ENCODE results near the gene SREBF1. TPM values are rescaled to one million over a fixed set of nuclear protein-coding genes. Genes with fewer than 3 reads are reported as not detected.

The SREBF1 gene
- polyA plus RNA-seq, 3 donors: 7.6 to 35.9 (median 10.5) TPM

- Mint-ChIP-seq H3K4me1 (no peaks in the 10 kb centered on the region), H3K27ac (no peak overlapping the region), H3K4me3 (no peak overlapping the region), H3K9me3 (no peaks in the 10 kb centered on the region), H3K27me3 (ENCODE audit: low read depth in 3 of 3) (peaks cover 0 to 3% (median 3%) of the 10 kb centered on the region in 3 donors), H3K36me3 (peaks cover 39 to 57% of the 10 kb centered on the region in 2 donors)
- Histone ChIP-seq H3K27ac (ENCODE audit: low read depth in 1 of 2, low read length in 2 of 2) (no peak overlapping the region), H3K4me2 (replicated peaks; ENCODE audit: extremely low read depth, low read length, poor library complexity, severe bottlenecking) (no peak overlapping the region), H3K4me3 (replicated peaks in 1 of 3; ENCODE audit: low read depth in 2 of 3, low read length in 3 of 3) (no peak overlapping the region), H3K9ac (ENCODE audit: insufficient read depth, low read length, poor library complexity, severe bottlenecking) (no peak overlapping the region), H2AFZ (ENCODE audit: insufficient read depth, low read depth, low read length, poor library complexity, severe bottlenecking) (no peak overlapping the region), H3K79me2 (ENCODE audit: insufficient read depth, low read length) (no peaks in the 10 kb centered on the region), H3K9me3 (replicated peaks in 1 of 2; ENCODE audit: control insufficient read depth in 1 of 2, insufficient read depth in 1 of 2, low read length in 2 of 2) (no peaks in the 10 kb centered on the region), H3K36me3 (replicated peaks in 1 of 2; ENCODE audit: control insufficient read depth in 1 of 2, insufficient read depth in 2 of 2, low read length in 2 of 2) (peaks cover 44 to 64% of the 10 kb centered on the region in 2 donors), H3K4me1 (ENCODE audit: control insufficient read depth in 1 of 2, insufficient read depth in 2 of 2, low read length in 2 of 2) (no peaks in the 10 kb centered on the region), H3K27me3 (ENCODE audit: control insufficient read depth in 2 of 2, insufficient read depth in 2 of 2, low read length in 2 of 2) (no peaks in the 10 kb centered on the region), H4K20me1 (ENCODE audit: insufficient read depth, low read length) (peaks cover 16% of the 10 kb centered on the region)
- DNase-seq: no peak
- TF ChIP-seq CTCF (IDR thresholded peaks at IDR 0.05): no peak
- WGBS (ENCODE audit: insufficient coverage): 98% methylated on average over 11 of the region's 27 CpGs
- intact Hi-C loops (cut with micrococcal nuclease): loop anchor here (5.0 to 10.0 kb wide), 2 partner anchors 214 to 226 kb away; partner anchors contain the start of genes ATPAF2 (in 1 of the 2) and GID4 (in 1 of the 2)
Measured at GRCh38 chr17:17810895-17811248, 25.9 kb downstream of the SREBF1 start.

GRCh38 chr17:17810084-17810894, 26.5 kb downstream of the SREBF1 start:
- Histone ChIP-seq H3K27ac (ENCODE audit: low read depth in 1 of 2, low read length in 2 of 2) (no peak overlapping the region), H3K9me3 (replicated peaks in 1 of 2; ENCODE audit: control insufficient read depth in 1 of 2, insufficient read depth in 1 of 2, low read length in 2 of 2) (no peaks in the 10 kb centered on the region), H3K4me2 (replicated peaks; ENCODE audit: extremely low read depth, low read length, poor library complexity, severe bottlenecking) (no peak overlapping the region), H3K27me3 (ENCODE audit: control insufficient read depth in 2 of 2, insufficient read depth in 2 of 2, low read length in 2 of 2) (no peaks in the 10 kb centered on the region), H3K79me2 (ENCODE audit: insufficient read depth, low read length) (no peaks in the 10 kb centered on the region), H3K36me3 (replicated peaks in 1 of 2; ENCODE audit: control insufficient read depth in 1 of 2, insufficient read depth in 2 of 2, low read length in 2 of 2) (peaks cover 41 to 65% of the 10 kb centered on the region in 2 donors), H2AFZ (ENCODE audit: insufficient read depth, low read depth, low read length, poor library complexity, severe bottlenecking) (no peak overlapping the region), H3K4me3 (replicated peaks in 1 of 3; ENCODE audit: low read depth in 2 of 3, low read length in 3 of 3) (no peak overlapping the region), H3K9ac (ENCODE audit: insufficient read depth, low read length, poor library complexity, severe bottlenecking) (no peak overlapping the region), H3K4me1 (ENCODE audit: control insufficient read depth in 1 of 2, insufficient read depth in 2 of 2, low read length in 2 of 2) (no peaks in the 10 kb centered on the region), H4K20me1 (ENCODE audit: insufficient read depth, low read length) (peaks cover 13% of the 10 kb centered on the region)
- H3K4me3 Mint-ChIP-seq: no peak overlapping the region
- intact Hi-C loops (cut with micrococcal nuclease): loop anchor here (5.0 to 10.0 kb wide), 2 partner anchors 215 to 227 kb away; partner anchors contain the start of genes ATPAF2 (in 1 of the 2) and GID4 (in 1 of the 2)
- H3K27me3 Mint-ChIP-seq (ENCODE audit: low read depth in 3 of 3): peaks cover 0 to 3% (median 0%) of the 10 kb centered on the region in 3 donors
- no peaks in the 10 kb centered on the region for H3K9me3 Mint-ChIP-seq
- no peak overlapping the region for H3K27ac Mint-ChIP-seq
- WGBS (ENCODE audit: insufficient coverage): 95% methylated on average over 49 of the region's 68 CpGs
- no peaks in the 10 kb centered on the region for H3K4me1 Mint-ChIP-seq
- H3K36me3 Mint-ChIP-seq: peaks cover 40 to 57% of the 10 kb centered on the region in 2 donors
- no peak for TF ChIP-seq CTCF (IDR thresholded peaks at IDR 0.05)
- no peak for DNase-seq

Data from CD14-positive monocyte (primary cell).